Inflammatory macrophage (primary cell): ENCODE results near the gene ERICH2.

ENCODE experiments used
- DNase-seq, 2 donors: peaks; one replicate each; pipeline ENCODE4 v3.0.0-alpha.2; 2020 to 2022

The ERICH2 gene

GRCh38 chr2:170846314-170846713 lies 76.1 kb downstream of the ERICH2 start:
- DNase-seq: no peak

GRCh38 chr2:170847716-170848115 lies 77.5 kb downstream of the ERICH2 start:
- no peak for DNase-seq
